GM12878 (cell line): ENCODE results near the gene CCDC197. TPM values are rescaled to one million over a fixed set of nuclear protein-coding genes. Genes with fewer than 3 reads are reported as not detected.

Experiments
- ATAC-seq: fragments of 200-7000 bp; cut with Tn5 transposase; 3 replicates; pipeline ENCODE4 v1.9.1; 2020; ENCODE audit warnings: mild to moderate bottlenecking, moderate library complexity
- BruUV-seq: library from RNA; stranded (reverse); fragments of 400-500 nt; replicated peaks from 2 replicates; lab custom pipeline; 2021; lab: Mats Ljungman, UMichigan
- CTCF ChIA-PET: fragments of 300-600 bp; sonication (Branson Sonifier 250); formaldehyde crosslinking; extraction: SDS; loops from one replicate; lab custom pipeline; 2021; ENCODE audit warnings: inconsistent platforms; lab: Yijun Ruan, JAX
- POLR2A ChIA-PET: fragments of 350-600 bp; formaldehyde crosslinking; extraction: SDS; loops from one replicate; lab custom pipeline; 2021; ENCODE audit warnings: inconsistent platforms; lab: Charles Lee
- RAD21 ChIA-PET: fragments of 300-600 bp; sonication (Branson Sonifier 250); formaldehyde crosslinking; loops from one replicate; lab custom pipeline; 2023; ENCODE audit warnings: antibody characterized with exemption; ENCODE audit not compliant: unreplicated experiment; lab: Charles Lee
- SMC1A ChIA-PET: fragments of 300-600 bp; sonication (Branson Sonifier 250); formaldehyde crosslinking; loops from one replicate; lab custom pipeline; 2023; ENCODE audit not compliant: unreplicated experiment, uncharacterized antibody; lab: Charles Lee
- DNase-seq: peaks from one replicate; pipeline ENCODE4 v3.0.0-alpha.2; 2011; ENCODE audit warnings: low read depth, low spot score
- FAIRE-seq: peaks from 3 replicates; lab custom pipeline; 2011; peaks lifted over from hg19 to GRCh38; lab: Jason Lieb, UNC
- H2AFZ ChIP-seq: 2 replicates; pipeline ENCODE4 v1.6.0; 2011; ENCODE audit warnings: low read depth, low read length, control low read depth; ENCODE audit not compliant: control insufficient read depth
- H3K27ac ChIP-seq: 2 replicates; pipeline ENCODE4 v1.5.1; 2011; ENCODE audit warnings: control low read depth; ENCODE audit not compliant: control insufficient read depth, insufficient read depth
- H3K27me3 ChIP-seq, 2 experiments: replicated peaks in 1 of 2; 2 replicates each; pipeline versions ENCODE4 v1.6.0 to v1.6.1; 2011; ENCODE audit warnings: low read length in 1 of 2; ENCODE audit not compliant: control insufficient read depth in 2 of 2, insufficient read depth in 2 of 2
- H3K36me3 ChIP-seq, 2 experiments: 2 replicates each; pipeline ENCODE4 v1.5.1; 2011; ENCODE audit warnings: low read length in 1 of 2; ENCODE audit not compliant: control insufficient read depth in 2 of 2, insufficient read depth in 2 of 2
- H3K4me1 ChIP-seq: 2 replicates; pipeline ENCODE4 v1.6.1; 2011; ENCODE audit warnings: mild to moderate bottlenecking, low read length, moderate library complexity, mixed read lengths; ENCODE audit not compliant: control insufficient read depth, insufficient read depth
- H3K4me2 ChIP-seq: 2 replicates; pipeline ENCODE4 v1.6.0; 2011; ENCODE audit warnings: control low read depth; ENCODE audit not compliant: control insufficient read depth, insufficient read depth
- H3K4me3 ChIP-seq: fragments of 200-600 bp; sonication (generic); 2 replicates; pipeline ENCODE4 v1.5.1; 2016
- H3K79me2 ChIP-seq: 2 replicates; pipeline ENCODE4 v1.6.0; 2011; ENCODE audit warnings: low read length; ENCODE audit not compliant: control insufficient read depth, insufficient read depth
- H3K9ac ChIP-seq: 2 replicates; pipeline ENCODE4 v1.8.0; 2011; ENCODE audit warnings: low read length, control low read depth, mixed read lengths; ENCODE audit not compliant: control insufficient read depth, insufficient read depth
- H3K9me3 ChIP-seq: replicated peaks from 3 replicates; pipeline ENCODE4 v1.5.1; 2011; ENCODE audit warnings: mild to moderate bottlenecking, low read length; ENCODE audit not compliant: control insufficient read depth, insufficient read depth
- H4K20me1 ChIP-seq: 2 replicates; pipeline ENCODE4 v1.6.0; 2011; ENCODE audit not compliant: control insufficient read depth, insufficient read depth
- CBX3 ChIP-seq: fragments of 200-600 bp; sonication (generic); IDR thresholded peaks from 2 replicates; pipeline ENCODE4 v1.6.1; 2016; ENCODE audit warnings: low read depth, borderline replicate concordance
- ESRRA ChIP-seq: IDR thresholded peaks from 2 replicates; pipeline ENCODE4 v1.6.1; 2012; ENCODE audit warnings: mild to moderate bottlenecking, low read length, improper control_type of control experiment
- HCFC1 ChIP-seq: fragments of 150-350 bp; IDR thresholded peaks from 2 replicates; pipeline ENCODE4 v1.6.1; 2014; ENCODE audit warnings: low read length
- HDGF ChIP-seq: fragments of 450-650 bp; IDR thresholded peaks from 2 replicates; pipeline ENCODE4 v1.6.1; 2016; ENCODE audit warnings: antibody characterized with exemption
- NR2C2 ChIP-seq: IDR thresholded peaks from 2 replicates; pipeline ENCODE4 v1.6.1; 2011; ENCODE audit warnings: borderline replicate concordance, low read depth; ENCODE audit not compliant: control insufficient read depth, insufficient read length
- POLR2AphosphoS5 ChIP-seq: IDR thresholded peaks from 2 replicates; pipeline ENCODE4 v1.6.1; 2011; ENCODE audit warnings: mild to moderate bottlenecking, low read length, inconsistent platforms
- RAD21 ChIP-seq: IDR thresholded peaks from 2 replicates; pipeline ENCODE4 v1.6.1; 2011; ENCODE audit warnings: mild to moderate bottlenecking, low read depth, low read length, moderate library complexity; ENCODE audit not compliant: insufficient read depth
- SIN3A ChIP-seq: IDR thresholded peaks from 2 replicates; pipeline ENCODE4 v1.6.1; 2012; ENCODE audit warnings: low read depth, low read length, improper control_type of control experiment
- TARDBP ChIP-seq: IDR thresholded peaks from 2 replicates; pipeline ENCODE4 v1.6.1; 2016; ENCODE audit warnings: borderline replicate concordance
- WGBS: methylation state at CpG from one replicate; pipeline ENCODE4 v1.1.6; 2016; ENCODE audit warnings: low lambda C conversion rate; ENCODE audit not compliant: insufficient replicate concordance, insufficient coverage; ENCODE audit errors: missing lambda C conversion rate; 5-methylcytosine and 5-hydroxymethylcytosine counted together
- in situ Hi-C: fragments of 300-500 bp; cut with MboI; formaldehyde crosslinking; loops from 9 replicates; pipeline ENCODE4 v1.14.3; 2018; ENCODE audit warnings: mixed read lengths
- intact Hi-C: fragments of 100-400 bp; cut with micrococcal nuclease; formaldehyde crosslinking; loops from one replicate; pipeline ENCODE4 v1.14.2; 2022; ENCODE audit not compliant: unreplicated experiment
- polyA plus RNA-seq, 11 experiments: library from polyadenylated mRNA; depleted of rRNA in 4 of 11; unstranded in 6 of 11; stranded (reverse) in 5 of 11; fragments of >200 nt; fragmentation: Nextera tagmentation in 4 of 11; fragmentation: Illumina TruSeq in 1 of 11; extraction: Ambion mirVana in 4 of 11; extraction: Trizol in 1 of 11; gene quantifications; 1 replicate in 1 of 11; 2 replicates in 10 of 11; pipeline versions ENCODE4 v1.2.1 to v1.2.3, GENCODE V29; 2011 to 2016; ENCODE audit warnings: inconsistent platforms in 2 of 11, missing spikeins in 2 of 11, low read depth in 1 of 11
- total RNA-seq, 4 experiments: library from RNA; depleted of rRNA in 3 of 4; stranded (reverse); fragments of >200 nt in 3 of 4; fragmentation: Illumina TruSeq in 1 of 4; extraction: Trizol in 1 of 4; gene quantifications; 2 replicates each; pipeline versions ENCODE4 v1.2.1 to v1.2.3, GENCODE V29; 2013 to 2021

CCDC197 gene
- total and polyA plus RNA-seq, 10 of the 15 experiments (the other 5 are each of a cell fraction or from before 2014, with no cell fraction given) = 0.12 TPM; not detected in 9

DNA sequence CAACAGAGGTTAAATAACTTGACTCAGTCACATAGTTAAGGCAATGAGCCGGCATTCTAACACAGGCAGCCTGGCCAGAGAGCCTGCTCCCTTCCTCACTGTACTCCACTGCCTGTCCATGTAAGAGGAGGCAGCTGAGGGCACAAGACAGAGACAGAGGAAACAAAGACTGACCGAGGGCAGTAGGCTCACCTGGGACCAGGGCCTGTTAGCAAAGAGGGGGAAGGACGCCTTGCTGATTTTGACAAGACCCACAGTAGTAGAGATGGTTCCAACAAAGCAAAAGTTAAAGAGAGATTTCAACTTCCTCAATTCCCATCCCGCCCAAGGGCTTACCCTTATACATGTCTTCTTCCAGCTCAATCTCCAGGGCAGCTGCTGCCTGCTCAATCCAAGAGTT lies 55.6 kb downstream of the CCDC197 start:
- Histone ChIP-seq H3K4me3 (no peak overlapping the region), H3K27ac (no peak overlapping the region), H3K27me3 (no peaks in the 10 kb centered on the region), H3K79me2 (no peaks in the 10 kb centered on the region), H2AFZ (no peak overlapping the region), H3K36me3 (peaks cover 50% of the 10 kb centered on the region in 2 experiments), H3K9me3 (no peaks in the 10 kb centered on the region), H3K4me2 (no peak overlapping the region), H3K9ac (no peak overlapping the region), H4K20me1 (peaks cover 2% of the 10 kb centered on the region; the same call in 1 of the 2 replicates), H3K4me1 (peaks cover 13% of the 10 kb centered on the region)
- CTCF ChIA-PET = interaction anchor here (1.3 to 7.1 kb wide), 6 partner anchors 16 to 128 kb away, joined by 6 to 35 read pairs (median 8); no protein-coding TSS in a partner anchor
- RAD21 ChIA-PET = interaction anchor here (0.5 to 1.4 kb wide), 2 partner anchors 29 to 33 kb away, joined by 3 to 4 read pairs; partner anchors contain the start of genes DDX24 and IFI27L1
- SMC1A ChIA-PET = interaction anchor here (1.5 to 2.1 kb wide), 5 partner anchors 15 to 113 kb away, joined by 3 to 5 read pairs (median 5); no protein-coding TSS in a partner anchor
- DNase-seq = no peak
- in situ Hi-C loops = no loop called here
- FAIRE-seq = no peak
- 85% methylated on average over 4 of the region's 4 CpGs for WGBS
- no TSS peak for BruUV-seq
- POLR2A ChIA-PET = interaction anchor here (0.6 kb wide), 1 partner anchor 1307 kb away, joined by 6 read pairs; no protein-coding TSS in a partner anchor
- no peak for TF ChIP-seq CBX3
- no peak for TF ChIP-seq RAD21
- no peak for TF ChIP-seq NR2C2
- TF ChIP-seq ESRRA = no peak
- no peak for TF ChIP-seq SIN3A
- no peak for TF ChIP-seq HDGF
- no peak for TF ChIP-seq HCFC1
- no peak for TF ChIP-seq POLR2AphosphoS5
- intact Hi-C loops = no loop called here
- ATAC-seq = no peak

DNA sequence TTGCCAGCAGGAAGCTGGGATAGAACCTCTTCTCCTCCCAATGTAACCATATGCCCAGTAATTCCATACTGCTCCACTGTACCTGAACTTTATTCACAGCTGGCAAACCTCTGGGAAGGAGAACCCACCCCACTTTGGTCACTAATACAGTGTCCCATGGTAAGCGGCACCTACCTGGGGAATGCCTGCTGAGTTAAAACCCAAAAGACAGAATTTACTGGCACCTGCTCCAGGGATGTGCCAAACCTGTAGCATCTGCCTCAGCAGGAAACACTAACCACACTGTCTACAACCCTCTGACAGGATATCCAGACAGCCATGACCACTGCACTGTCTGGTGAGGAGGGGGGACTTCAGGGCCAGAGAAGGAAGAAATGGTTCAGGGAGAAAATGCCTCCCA lies 57.3 kb downstream of the CCDC197 start:
- ChIA-PET RAD21 (no interaction called here), CTCF (interaction anchor here (0.8 to 7.1 kb wide), 4 partner anchors 18 to 82 kb away, joined by 3 to 35 read pairs (median 18); no protein-coding TSS in a partner anchor), POLR2A (no interaction called here), SMC1A (interaction anchor here (1.3 to 1.6 kb wide), 3 partner anchors 18 to 83 kb away, joined by 3 to 5 read pairs (median 4); no protein-coding TSS in a partner anchor)
- Histone ChIP-seq H2AFZ (no peak overlapping the region), H3K9me3 (no peaks in the 10 kb centered on the region), H3K4me1 (peaks cover 26% of the 10 kb centered on the region), H3K4me3 (no peak overlapping the region), H3K79me2 (no peaks in the 10 kb centered on the region; the same call in 1 of the 2 replicates), H4K20me1 (peaks cover 2% of the 10 kb centered on the region; the same call in 1 of the 2 replicates), H3K36me3 (peaks cover 49 to 58% of the 10 kb centered on the region in 2 experiments), H3K4me2 (no peak overlapping the region), H3K27ac (no peak overlapping the region), H3K9ac (no peak overlapping the region), H3K27me3 (no peaks in the 10 kb centered on the region)
- no TSS peak for BruUV-seq
- in situ Hi-C loops = no loop called here
- no peak for DNase-seq
- intact Hi-C loops = no loop called here
- WGBS = 100% methylated on average over 1 of the region's 1 CpG
- TF ChIP-seq POLR2AphosphoS5 = peak; percentile 50
- no peak for TF ChIP-seq TARDBP
- no peak for ATAC-seq
- FAIRE-seq = no peak
